Astrocyte (in vitro differentiated cells and primary cell): ENCODE results near the gene NUSAP1. TPM values are rescaled to one million over a fixed set of nuclear protein-coding genes. Genes with fewer than 3 reads are reported as not detected.

Source experiments
- DNase-seq: peaks from one replicate; pipeline ENCODE4 v3.0.0-alpha.2; 2010; ENCODE audit warnings: low read depth
- FAIRE-seq: peaks from 2 replicates; lab custom pipeline; 2011; peaks lifted over from hg19 to GRCh38; lab: Jason Lieb, UNC
- H2AFZ ChIP-seq: 2 replicates; pipeline ENCODE4 v1.6.0; 2012; ENCODE audit warnings: low read depth, low read length, inconsistent platforms
- H3K27ac ChIP-seq: 2 replicates; pipeline ENCODE4 v1.5.1; 2011; ENCODE audit warnings: low read depth, low read length, inconsistent platforms
- H3K27me3 ChIP-seq: 2 replicates; pipeline ENCODE4 v1.6.0; 2011; ENCODE audit warnings: low read length, inconsistent platforms; ENCODE audit not compliant: insufficient read depth
- H3K36me3 ChIP-seq: 2 replicates; pipeline ENCODE4 v1.5.1; 2011; ENCODE audit warnings: low read length, inconsistent platforms; ENCODE audit not compliant: insufficient read depth
- H3K4me1 ChIP-seq: 2 replicates; pipeline ENCODE4 v1.5.1; 2011; ENCODE audit warnings: low read length, inconsistent platforms; ENCODE audit not compliant: insufficient read depth
- H3K4me2 ChIP-seq: 2 replicates; pipeline ENCODE4 v1.6.0; 2012; ENCODE audit warnings: low read length, inconsistent platforms
- H3K4me3 ChIP-seq: 2 replicates; pipeline ENCODE4 v1.5.1; 2011; ENCODE audit warnings: low read depth, mild to moderate bottlenecking, low read length, inconsistent platforms; ENCODE audit not compliant: insufficient read depth
- H3K79me2 ChIP-seq: 2 replicates; pipeline ENCODE4 v1.6.0; 2012; ENCODE audit warnings: mild to moderate bottlenecking, low read length, inconsistent platforms; ENCODE audit not compliant: insufficient read depth
- H3K9ac ChIP-seq: 2 replicates; pipeline ENCODE4 v1.6.0; 2012; ENCODE audit warnings: mild to moderate bottlenecking, low read length, inconsistent platforms
- H3K9me3 ChIP-seq: 2 replicates; pipeline ENCODE4 v1.5.1; 2012; ENCODE audit warnings: low read depth, mild to moderate bottlenecking, low read length, inconsistent platforms; ENCODE audit not compliant: insufficient read depth
- H4K20me1 ChIP-seq: 2 replicates; pipeline ENCODE4 v1.6.0; 2012; ENCODE audit warnings: low read length, inconsistent platforms; ENCODE audit not compliant: insufficient read depth
- H3K27ac Mint-ChIP-seq: one replicate; pipeline ENCODE4 v1.8.0; 2021; ENCODE audit warnings: mild to moderate bottlenecking, mixed read lengths; ENCODE audit not compliant: unreplicated experiment
- H3K27me3 Mint-ChIP-seq: one replicate; pipeline ENCODE4 v1.8.0; 2021; ENCODE audit warnings: low read depth, mixed read lengths; ENCODE audit not compliant: unreplicated experiment
- H3K36me3 Mint-ChIP-seq: one replicate; pipeline ENCODE4 v1.8.0; 2021; ENCODE audit warnings: low read depth, mixed read lengths; ENCODE audit not compliant: unreplicated experiment
- H3K4me1 Mint-ChIP-seq: one replicate; pipeline ENCODE4 v1.8.0; 2021; ENCODE audit warnings: low read depth, mixed read lengths; ENCODE audit not compliant: unreplicated experiment
- H3K4me3 Mint-ChIP-seq: one replicate; pipeline ENCODE4 v1.8.0; 2021; ENCODE audit warnings: mild to moderate bottlenecking, moderate library complexity, mixed read lengths; ENCODE audit not compliant: unreplicated experiment
- H3K9me3 Mint-ChIP-seq: one replicate; pipeline ENCODE4 v1.8.0; 2021; ENCODE audit warnings: mild to moderate bottlenecking, mixed read lengths; ENCODE audit not compliant: unreplicated experiment
- CTCF ChIP-seq: IDR thresholded peaks from 2 replicates; pipeline ENCODE4 v1.5.1; 2011; ENCODE audit warnings: low read depth, mild to moderate bottlenecking, inconsistent platforms, low read length, moderate library complexity; ENCODE audit not compliant: insufficient read depth
- EZH2 ChIP-seq: IDR thresholded peaks from 2 replicates; pipeline ENCODE4 v1.6.1; 2012; ENCODE audit warnings: mild to moderate bottlenecking, low read length, inconsistent platforms; ENCODE audit not compliant: insufficient read depth
- total RNA-seq: library from RNA; stranded (reverse); gene quantifications from 2 replicates; pipeline ENCODE4 v1.2.1, GENCODE V29; 2021

Gene NUSAP1
- total RNA-seq, 1 donor from 2014 or later: 7.7 TPM

DNA sequence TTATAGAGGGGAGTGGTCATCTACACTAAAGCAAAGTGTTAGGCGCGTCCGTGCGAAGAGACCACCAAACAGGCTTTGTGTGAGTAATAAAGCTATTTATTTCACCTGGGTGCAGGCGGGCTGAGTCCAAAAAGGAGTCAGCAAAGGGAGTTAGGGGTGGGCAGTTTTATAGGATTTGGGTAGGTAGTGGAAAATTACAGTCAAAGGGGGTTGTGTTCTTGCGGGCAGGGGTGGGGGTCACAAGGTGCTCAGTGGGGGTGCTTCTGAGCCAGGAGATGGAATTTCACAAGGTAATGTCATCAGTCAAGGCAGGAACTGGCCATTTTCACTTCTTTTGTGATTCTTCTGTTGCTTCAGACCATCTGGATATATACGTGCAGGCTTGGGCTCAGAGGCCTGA lies 47.4 kb upstream of the NUSAP1 start:
- peak overlapping the region; percentile 91 for H3K27ac Mint-ChIP-seq
- peaks cover 23% of the 10 kb centered on the region for H3K4me1 ChIP-seq
- H3K4me3 Mint-ChIP-seq: peak overlapping the region; percentile 100
- no peaks in the 10 kb centered on the region for H3K9me3 Mint-ChIP-seq
- H3K4me1 Mint-ChIP-seq: peaks cover 22% of the 10 kb centered on the region
- TF ChIP-seq EZH2 (no peak), CTCF (no peak)
- H3K36me3 Mint-ChIP-seq: peaks cover 18% of the 10 kb centered on the region
- peak overlapping the region; percentile 93 for H3K9ac ChIP-seq
- FAIRE-seq: no peak
- H3K36me3 ChIP-seq: peaks cover 34% of the 10 kb centered on the region
- H3K79me2 ChIP-seq: peaks cover 44% of the 10 kb centered on the region
- H3K27me3 Mint-ChIP-seq: no peaks in the 10 kb centered on the region
- H2AFZ ChIP-seq: no peak overlapping the region
- no peak for DNase-seq
- peak overlapping the region; percentile 88 for H3K4me3 ChIP-seq
- H3K9me3 ChIP-seq: no peaks in the 10 kb centered on the region
- peak overlapping the region; percentile 93 for H3K4me2 ChIP-seq
- H3K27me3 ChIP-seq: no peaks in the 10 kb centered on the region
- peaks cover 15% of the 10 kb centered on the region for H4K20me1 ChIP-seq
- H3K27ac ChIP-seq: peak overlapping the region; percentile 85

DNA sequence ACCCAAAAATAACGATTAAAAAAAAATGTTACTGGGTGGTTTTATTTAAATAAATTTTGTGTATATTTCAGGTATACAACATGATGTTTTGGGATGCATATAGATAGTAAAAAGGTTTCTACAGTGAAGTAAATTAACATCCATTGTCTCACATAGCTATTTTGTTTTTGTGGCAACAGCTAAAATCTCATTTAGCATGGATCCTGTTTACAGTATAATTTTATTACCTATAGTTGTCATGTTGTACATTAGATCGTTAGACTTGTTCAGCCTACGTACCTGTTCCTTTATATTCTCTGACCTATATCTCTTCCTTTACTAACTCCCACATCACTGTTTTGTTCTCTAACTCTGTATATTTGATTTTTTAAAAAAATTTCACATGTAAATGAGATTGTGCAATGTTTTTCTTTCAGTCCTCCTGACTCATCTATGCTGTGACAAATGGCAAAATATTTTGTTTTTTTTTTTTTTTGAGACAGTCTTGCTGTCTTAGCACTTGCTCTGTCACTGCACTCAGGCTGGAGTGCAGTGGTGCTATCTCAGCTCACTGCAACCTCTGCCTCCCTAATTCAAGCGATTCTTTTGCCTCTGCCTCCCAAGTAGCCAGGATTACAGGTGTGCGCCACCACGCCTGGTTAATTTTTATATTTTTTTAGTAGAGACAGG lies 45.9 kb upstream of the NUSAP1 start:
- Mint-ChIP-seq H3K27ac (peak overlapping the region; percentile 19), H3K9me3 (no peaks in the 10 kb centered on the region), H3K36me3 (peaks cover 18% of the 10 kb centered on the region), H3K4me3 (peak overlapping the region; percentile 54), H3K27me3 (no peaks in the 10 kb centered on the region), H3K4me1 (peaks cover 19% of the 10 kb centered on the region)
- H4K20me1 ChIP-seq: peaks cover 15% of the 10 kb centered on the region
- H3K9me3 ChIP-seq: no peaks in the 10 kb centered on the region
- DNase-seq (no peak), FAIRE-seq (no peak)
- no peak overlapping the region for H3K27ac ChIP-seq
- peaks cover 15% of the 10 kb centered on the region for H3K4me1 ChIP-seq
- peaks cover 44% of the 10 kb centered on the region for H3K79me2 ChIP-seq
- H3K9ac ChIP-seq: no peak overlapping the region
- no peaks in the 10 kb centered on the region for H3K27me3 ChIP-seq
- no peak overlapping the region for H3K4me2 ChIP-seq
- TF ChIP-seq CTCF (no peak), EZH2 (no peak)
- no peak overlapping the region for H2AFZ ChIP-seq
- H3K4me3 ChIP-seq: no peak overlapping the region
- peaks cover 33% of the 10 kb centered on the region for H3K36me3 ChIP-seq

GRCh38 chr15:41288464-41288863 lies 44.2 kb upstream of the NUSAP1 start:
- H3K9me3 ChIP-seq: no peaks in the 10 kb centered on the region
- FAIRE-seq: no peak
- Mint-ChIP-seq H3K4me1 (peaks cover 17% of the 10 kb centered on the region), H3K4me3 (peak overlapping the region; percentile 45), H3K27ac (peak overlapping the region; percentile 44), H3K36me3 (peaks cover 20% of the 10 kb centered on the region), H3K27me3 (no peaks in the 10 kb centered on the region), H3K9me3 (no peaks in the 10 kb centered on the region)
- H3K4me2 ChIP-seq: no peak overlapping the region
- DNase-seq: no peak
- no peak overlapping the region for H3K4me3 ChIP-seq
- peaks cover 8% of the 10 kb centered on the region for H3K4me1 ChIP-seq
- peaks cover 44% of the 10 kb centered on the region for H3K79me2 ChIP-seq
- TF ChIP-seq CTCF: no peak
- TF ChIP-seq EZH2: no peak
- H3K9ac ChIP-seq: no peak overlapping the region
- H3K27ac ChIP-seq: no peak overlapping the region
- H3K27me3 ChIP-seq: no peaks in the 10 kb centered on the region
- peaks cover 15% of the 10 kb centered on the region for H4K20me1 ChIP-seq
- H2AFZ ChIP-seq: no peak overlapping the region
- peaks cover 33% of the 10 kb centered on the region for H3K36me3 ChIP-seq
